Loucy (cell line): ENCODE data around the gene DGCR2.

Experiments
- H2AFZ ChIP-seq: fragments of 200-600 bp; sonication (generic); 2 replicates; pipeline ENCODE4 v1.6.0; 2016; ENCODE audit warnings: antibody characterized with exemption, mild to moderate bottlenecking, low read length, moderate library complexity
- H3F3A ChIP-seq: fragments of 200-600 bp; 2 replicates; pipeline ENCODE4 v1.6.0; 2016; ENCODE audit warnings: antibody characterized with exemption, low read depth, mild to moderate bottlenecking
- H3K27me3 ChIP-seq: fragments of 200-600 bp; sonication (generic); 2 replicates; pipeline ENCODE4 v1.6.1; 2014; ENCODE audit warnings: low read length, mild to moderate bottlenecking; ENCODE audit not compliant: insufficient read depth, poor library complexity, severe bottlenecking
- H3K36me3 ChIP-seq: fragments of 200-600 bp; sonication (generic); 2 replicates; pipeline ENCODE4 v1.6.1; 2016; ENCODE audit warnings: low read length; ENCODE audit not compliant: insufficient read depth
- H3K4me1 ChIP-seq: fragments of 200-600 bp; sonication (generic); 2 replicates; pipeline ENCODE4 v1.5.1; 2014; ENCODE audit warnings: low read length, mild to moderate bottlenecking; ENCODE audit not compliant: insufficient read depth, poor library complexity, severe bottlenecking
- H3K4me2 ChIP-seq: fragments of 200-600 bp; sonication (generic); 2 replicates; pipeline ENCODE4 v1.6.0; 2014; ENCODE audit warnings: antibody characterized with exemption, low read length, low read depth, mild to moderate bottlenecking; ENCODE audit not compliant: poor library complexity, severe bottlenecking
- H3K4me3 ChIP-seq: fragments of 200-600 bp; sonication (generic); 2 replicates; pipeline ENCODE4 v1.5.1; 2014; ENCODE audit warnings: low read length, mild to moderate bottlenecking, mixed read lengths; ENCODE audit not compliant: poor library complexity, severe bottlenecking
- H3K79me2 ChIP-seq: fragments of 200-600 bp; sonication (generic); 2 replicates; pipeline ENCODE4 v1.6.1; 2014; ENCODE audit warnings: low read length; ENCODE audit not compliant: insufficient read depth
- H3K9ac ChIP-seq: fragments of 200-600 bp; sonication (generic); 2 replicates; pipeline ENCODE4 v1.6.0; 2014; ENCODE audit warnings: mild to moderate bottlenecking, low read depth, low read length, moderate library complexity; ENCODE audit not compliant: poor library complexity, severe bottlenecking
- H3K9me2 ChIP-seq: fragments of 200-600 bp; sonication (generic); replicated peaks from 2 replicates; pipeline ENCODE4 v1.6.1; 2016; ENCODE audit warnings: low read depth, low read length, mixed read lengths
- H3K9me3 ChIP-seq: fragments of 200-600 bp; sonication (generic); 2 replicates; pipeline ENCODE4 v1.6.1; 2014; ENCODE audit warnings: mild to moderate bottlenecking, antibody characterized with exemption, low read length, low read depth; ENCODE audit not compliant: insufficient read depth
- H4K20me1 ChIP-seq: fragments of 200-600 bp; sonication (generic); 2 replicates; pipeline ENCODE4 v1.6.0; 2014; ENCODE audit warnings: antibody characterized with exemption, low read length, mild to moderate bottlenecking; ENCODE audit not compliant: insufficient read depth, poor library complexity, severe bottlenecking
- EZH2phosphoT487 ChIP-seq: fragments of 200-600 bp; IDR thresholded peaks from 2 replicates; pipeline ENCODE4 v1.6.1; 2018; ENCODE audit warnings: antibody characterized with exemption, mild to moderate bottlenecking, moderate library complexity, borderline replicate concordance
- TF ChIP-seq, protein P1 (sequence below): fragments of 200-600 bp; sonication (generic); conservative IDR thresholded peaks from 2 replicates; pipeline ENCODE4 v1.5.1; 2014; ENCODE audit warnings: mild to moderate bottlenecking, antibody characterized with exemption, low read length

DGCR2 gene

GRCh38 chr22:19138217-19139000, 16.2 kb upstream of the DGCR2 start:
- Histone ChIP-seq H4K20me1 (no peaks in the 10 kb centered on the region), H3F3A (no peaks in the 10 kb centered on the region), H3K4me2 (no peak overlapping the region), H3K9me2 (no peaks in the 10 kb centered on the region), H3K9ac (no peak overlapping the region), H3K79me2 (peaks cover 4% of the 10 kb centered on the region; the same call in 1 of the 2 replicates), H2AFZ (no peak overlapping the region), H3K27me3 (no peaks in the 10 kb centered on the region), H3K4me3 (no peak overlapping the region), H3K9me3 (no peaks in the 10 kb centered on the region), H3K36me3 (peaks cover 25% of the 10 kb centered on the region; the same call in 1 of the 2 replicates), H3K4me1 (no peaks in the 10 kb centered on the region)
- no peak for TF ChIP-seq EZH2phosphoT487
- TF ChIP-seq, protein P1, sequence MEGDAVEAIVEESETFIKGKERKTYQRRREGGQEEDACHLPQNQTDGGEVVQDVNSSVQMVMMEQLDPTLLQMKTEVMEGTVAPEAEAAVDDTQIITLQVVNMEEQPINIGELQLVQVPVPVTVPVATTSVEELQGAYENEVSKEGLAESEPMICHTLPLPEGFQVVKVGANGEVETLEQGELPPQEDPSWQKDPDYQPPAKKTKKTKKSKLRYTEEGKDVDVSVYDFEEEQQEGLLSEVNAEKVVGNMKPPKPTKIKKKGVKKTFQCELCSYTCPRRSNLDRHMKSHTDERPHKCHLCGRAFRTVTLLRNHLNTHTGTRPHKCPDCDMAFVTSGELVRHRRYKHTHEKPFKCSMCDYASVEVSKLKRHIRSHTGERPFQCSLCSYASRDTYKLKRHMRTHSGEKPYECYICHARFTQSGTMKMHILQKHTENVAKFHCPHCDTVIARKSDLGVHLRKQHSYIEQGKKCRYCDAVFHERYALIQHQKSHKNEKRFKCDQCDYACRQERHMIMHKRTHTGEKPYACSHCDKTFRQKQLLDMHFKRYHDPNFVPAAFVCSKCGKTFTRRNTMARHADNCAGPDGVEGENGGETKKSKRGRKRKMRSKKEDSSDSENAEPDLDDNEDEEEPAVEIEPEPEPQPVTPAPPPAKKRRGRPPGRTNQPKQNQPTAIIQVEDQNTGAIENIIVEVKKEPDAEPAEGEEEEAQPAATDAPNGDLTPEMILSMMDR: no peak

DNA sequence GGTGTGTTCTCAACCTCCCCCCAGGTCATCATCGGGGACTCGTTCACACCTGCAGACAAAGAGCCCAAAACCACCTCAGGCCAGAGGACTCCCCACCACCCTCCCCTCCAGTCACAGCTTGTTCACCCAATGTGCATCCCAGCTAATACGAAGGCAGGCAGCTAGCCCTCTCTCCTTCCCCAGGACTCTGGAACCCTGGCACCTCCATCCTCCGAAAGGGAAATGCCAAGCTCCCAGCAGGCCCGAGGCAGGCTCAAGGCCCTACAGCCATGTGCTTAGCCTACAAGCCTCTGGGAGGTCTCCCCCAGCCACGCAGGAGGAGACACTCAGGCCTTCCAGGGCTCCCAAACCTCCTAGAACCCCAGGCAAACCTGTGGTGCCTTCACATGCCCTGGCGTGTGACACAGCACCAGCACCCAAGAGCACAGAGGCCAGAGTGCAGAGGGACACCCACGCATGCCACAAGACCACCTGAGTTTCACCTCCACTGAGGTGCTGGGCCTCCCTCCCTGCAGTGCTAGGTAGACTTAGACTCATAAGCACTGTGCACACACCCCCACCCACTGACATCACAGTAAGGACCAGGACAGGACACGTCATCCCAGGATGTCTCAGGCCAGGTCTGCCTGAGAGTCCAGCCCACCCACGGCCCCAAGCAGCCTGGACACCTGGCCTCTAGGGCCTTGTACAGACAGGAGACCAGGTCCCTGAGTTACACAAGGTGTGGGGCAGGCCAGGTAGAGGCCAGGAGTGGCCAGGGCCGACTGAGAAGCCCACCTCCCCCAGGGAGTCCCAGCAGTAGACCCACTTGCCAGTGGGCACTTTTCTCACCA, 15.4 kb upstream of the DGCR2 start:
- H3K9ac ChIP-seq: no peak overlapping the region
- no peaks in the 10 kb centered on the region for H4K20me1 ChIP-seq
- no peak overlapping the region for H3K4me3 ChIP-seq
- H3K36me3 ChIP-seq: peaks cover 25% of the 10 kb centered on the region; the same call in 1 of the 2 replicates
- no peak overlapping the region for H3K4me2 ChIP-seq
- H3K9me3 ChIP-seq: no peaks in the 10 kb centered on the region
- H3K4me1 ChIP-seq: no peaks in the 10 kb centered on the region
- no peak overlapping the region for H2AFZ ChIP-seq
- TF ChIP-seq EZH2phosphoT487: no peak
- TF ChIP-seq, protein P1: no peak
- no peaks in the 10 kb centered on the region for H3K9me2 ChIP-seq
- no peaks in the 10 kb centered on the region for H3K79me2 ChIP-seq
- H3K27me3 ChIP-seq: no peaks in the 10 kb centered on the region
- no peaks in the 10 kb centered on the region for H3F3A ChIP-seq

DNA sequence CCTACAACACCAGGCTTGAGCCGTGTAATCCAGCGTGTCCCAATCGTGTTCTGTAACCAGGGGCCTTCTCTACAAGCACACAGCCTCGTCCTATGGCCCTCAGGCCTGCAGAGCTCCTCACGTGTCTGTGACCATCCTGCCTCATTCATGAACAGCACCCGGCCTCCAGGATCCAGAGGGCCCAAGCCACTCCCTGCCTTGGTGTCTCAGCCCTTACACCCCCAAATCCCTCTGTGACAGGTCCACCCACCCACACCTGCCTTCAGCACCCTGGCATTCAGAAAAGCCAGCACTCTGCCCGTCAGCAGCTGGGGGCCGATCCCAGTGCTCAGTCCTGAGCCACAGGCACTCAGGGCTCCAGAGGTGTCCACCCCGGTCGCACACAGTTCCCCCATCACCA, 14.7 kb upstream of the DGCR2 start:
- Histone ChIP-seq H3K9ac (no peak overlapping the region), H3K4me2 (no peak overlapping the region), H3K9me3 (no peaks in the 10 kb centered on the region), H3K9me2 (no peaks in the 10 kb centered on the region), H2AFZ (no peak overlapping the region), H3K4me3 (no peak overlapping the region), H3K4me1 (no peaks in the 10 kb centered on the region), H4K20me1 (no peaks in the 10 kb centered on the region), H3F3A (no peaks in the 10 kb centered on the region), H3K27me3 (no peaks in the 10 kb centered on the region), H3K36me3 (peaks cover 25% of the 10 kb centered on the region; the same call in 1 of the 2 replicates), H3K79me2 (no peaks in the 10 kb centered on the region)
- TF ChIP-seq, protein P1: no peak
- no peak for TF ChIP-seq EZH2phosphoT487
